ENCODE measurements around the gene ZNF532.
"Not testable (repeated sequence)": the region's sequence is repeated elsewhere in the genome, so short reads cannot be mapped to it uniquely, and the experiment has no call there.

The ZNF532 gene

GRCh38 chr18:58915006-58915799, 50.5 kb downstream of the ZNF532 start:
- TF ChIP-seq, protein P1, sequence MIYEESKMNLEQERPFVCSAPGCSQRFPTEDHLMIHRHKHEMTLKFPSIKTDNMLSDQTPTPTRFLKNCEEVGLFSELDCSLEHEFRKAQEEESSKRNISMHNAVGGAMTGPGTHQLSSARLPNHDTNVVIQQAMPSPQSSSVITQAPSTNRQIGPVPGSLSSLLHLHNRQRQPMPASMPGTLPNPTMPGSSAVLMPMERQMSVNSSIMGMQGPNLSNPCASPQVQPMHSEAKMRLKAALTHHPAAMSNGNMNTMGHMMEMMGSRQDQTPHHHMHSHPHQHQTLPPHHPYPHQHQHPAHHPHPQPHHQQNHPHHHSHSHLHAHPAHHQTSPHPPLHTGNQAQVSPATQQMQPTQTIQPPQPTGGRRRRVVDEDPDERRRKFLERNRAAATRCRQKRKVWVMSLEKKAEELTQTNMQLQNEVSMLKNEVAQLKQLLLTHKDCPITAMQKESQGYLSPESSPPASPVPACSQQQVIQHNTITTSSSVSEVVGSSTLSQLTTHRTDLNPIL (CRISPR knock-in tag; IDR thresholded peaks at IDR 0.05; ENCODE audit: low read depth) = no peak
- TF ChIP-seq CSRNP3 (CRISPR knock-in tag; IDR thresholded peaks at IDR 0.05) = no peak
- no peak for TF ChIP-seq GLIS3 (CRISPR knock-in tag; IDR thresholded peaks at IDR 0.05)
- TF ChIP-seq ZNF8 (CRISPR knock-in tag; IDR thresholded peaks at IDR 0.05) = no peak
- TF ChIP-seq CSDC2 (CRISPR knock-in tag; IDR thresholded peaks at IDR 0.05) = no peak
- TF ChIP-seq ESRRG (CRISPR knock-in tag; IDR thresholded peaks at IDR 0.05) = no peak
- ATAC-seq = no peak

DNA sequence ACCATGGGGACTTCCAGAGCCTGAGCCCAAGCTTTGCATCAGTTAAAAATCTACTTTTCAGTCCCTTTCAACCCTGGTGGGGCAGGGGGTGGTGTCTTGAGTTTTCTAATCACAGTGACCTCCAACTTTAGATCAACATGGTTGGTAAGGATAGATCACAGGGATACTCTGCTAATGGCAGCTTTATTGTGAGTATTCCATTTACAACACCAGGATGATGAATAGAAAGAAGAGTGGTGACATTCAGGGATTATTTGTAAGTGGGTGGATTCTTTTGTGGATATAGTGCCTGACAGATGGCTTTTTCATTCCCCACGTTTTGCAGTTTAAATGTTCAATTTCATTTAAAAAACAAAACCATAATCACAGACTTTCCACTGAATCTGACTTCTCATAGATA, 51.3 kb downstream of the ZNF532 start:
- no peak for ATAC-seq
- TF ChIP-seq ZNF565 (CRISPR knock-in tag; conservative IDR thresholded peaks at IDR 0.05; ENCODE audit: low read depth) (no peak), ARNTL (CRISPR knock-in tag; IDR thresholded peaks at IDR 0.05; ENCODE audit: borderline replicate concordance, low read depth) (no peak), ZFP30 (CRISPR knock-in tag; IDR thresholded peaks at IDR 0.05) (no peak), CSDC2 (CRISPR knock-in tag; IDR thresholded peaks at IDR 0.05) (no peak), ZC3H10 (CRISPR knock-in tag; IDR thresholded peaks at IDR 0.05) (no peak), RARB (CRISPR knock-in tag; IDR thresholded peaks at IDR 0.05) (no peak), GLIS3 (CRISPR knock-in tag; IDR thresholded peaks at IDR 0.05) (no peak), TCF4 (CRISPR knock-in tag; IDR thresholded peaks at IDR 0.05; ENCODE audit: borderline replicate concordance) (no peak), CSRNP3 (CRISPR knock-in tag; IDR thresholded peaks at IDR 0.05) (no peak)
- TF ChIP-seq, protein P2, sequence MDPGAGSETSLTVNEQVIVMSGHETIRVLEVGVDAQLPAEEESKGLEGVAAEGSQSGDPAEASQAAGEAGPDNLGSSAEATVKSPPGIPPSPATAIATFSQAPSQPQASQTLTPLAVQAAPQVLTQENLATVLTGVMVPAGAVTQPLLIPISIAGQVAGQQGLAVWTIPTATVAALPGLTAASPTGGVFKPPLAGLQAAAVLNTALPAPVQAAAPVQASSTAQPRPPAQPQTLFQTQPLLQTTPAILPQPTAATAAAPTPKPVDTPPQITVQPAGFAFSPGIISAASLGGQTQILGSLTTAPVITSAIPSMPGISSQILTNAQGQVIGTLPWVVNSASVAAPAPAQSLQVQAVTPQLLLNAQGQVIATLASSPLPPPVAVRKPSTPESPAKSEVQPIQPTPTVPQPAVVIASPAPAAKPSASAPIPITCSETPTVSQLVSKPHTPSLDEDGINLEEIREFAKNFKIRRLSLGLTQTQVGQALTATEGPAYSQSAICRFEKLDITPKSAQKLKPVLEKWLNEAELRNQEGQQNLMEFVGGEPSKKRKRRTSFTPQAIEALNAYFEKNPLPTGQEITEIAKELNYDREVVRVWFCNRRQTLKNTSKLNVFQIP (CRISPR knock-in tag; IDR thresholded peaks at IDR 0.05; ENCODE audit: borderline replicate concordance, low read depth) = no peak

GRCh38 chr18:58919934-58920333, 55.3 kb downstream of the ZNF532 start:
- ATAC-seq = not testable (repeated sequence)

DNA sequence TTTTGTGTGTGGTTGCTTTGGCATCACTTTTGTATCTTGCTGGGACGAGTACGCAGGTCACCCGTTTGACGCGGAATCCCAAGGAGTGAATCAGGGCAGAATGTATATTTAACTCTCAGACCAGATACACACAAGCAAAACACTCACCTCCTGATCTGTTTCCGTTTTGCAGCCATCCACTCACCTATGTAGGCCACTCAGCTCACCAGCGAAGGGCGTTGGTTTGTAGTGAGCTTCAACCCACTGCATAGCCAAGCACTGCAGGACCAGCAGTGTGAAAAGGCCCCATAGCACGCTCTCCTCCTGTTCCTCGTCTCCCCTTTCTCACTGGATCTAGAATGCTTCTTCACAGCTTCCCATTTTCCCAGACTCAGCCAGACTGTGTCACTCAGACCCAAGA, 58.3 kb downstream of the ZNF532 start:
- TF ChIP-seq CSDC2 (CRISPR knock-in tag; IDR thresholded peaks at IDR 0.05) = no peak
- no peak for TF ChIP-seq TCF4 (CRISPR knock-in tag; IDR thresholded peaks at IDR 0.05; ENCODE audit: borderline replicate concordance)
- ATAC-seq = no peak

GRCh38 chr18:58924473-58924872, 59.8 kb downstream of the ZNF532 start:
- TF ChIP-seq RARB (CRISPR knock-in tag; IDR thresholded peaks at IDR 0.05) = no peak
- TF ChIP-seq, protein P2 (CRISPR knock-in tag; IDR thresholded peaks at IDR 0.05; ENCODE audit: borderline replicate concordance, low read depth) = no peak
- no peak for TF ChIP-seq CSRNP3 (CRISPR knock-in tag; IDR thresholded peaks at IDR 0.05)
- TF ChIP-seq ZNF8 (CRISPR knock-in tag; IDR thresholded peaks at IDR 0.05) = no peak
- TF ChIP-seq PPARA (CRISPR knock-in tag; IDR thresholded peaks at IDR 0.05; ENCODE audit: borderline replicate concordance) = no peak
- no peak for TF ChIP-seq ESRRG (CRISPR knock-in tag; IDR thresholded peaks at IDR 0.05)
- TF ChIP-seq ZC3H10 (CRISPR knock-in tag; IDR thresholded peaks at IDR 0.05) = no peak
- TF ChIP-seq, protein P1 (CRISPR knock-in tag; IDR thresholded peaks at IDR 0.05; ENCODE audit: low read depth) = no peak
- TF ChIP-seq OSR1 (CRISPR knock-in tag; IDR thresholded peaks at IDR 0.05) = no peak
- TF ChIP-seq CSDC2 (CRISPR knock-in tag; IDR thresholded peaks at IDR 0.05) = no peak
- no peak for TF ChIP-seq TCF4 (CRISPR knock-in tag; IDR thresholded peaks at IDR 0.05; ENCODE audit: borderline replicate concordance)
- no peak for ATAC-seq

Data from SK-N-SH treated with all-trans-retinoic acid at 6 μM for 48 hours (cell line).